Adipose tissue (tissue), 3 donors: ENCODE measurements around the gene LRRIQ3. TPM values are rescaled to one million over a fixed set of nuclear protein-coding genes. Genes with fewer than 3 reads are reported as not detected.
"Not testable (repeated sequence)": the region's sequence is repeated elsewhere in the genome, so short reads cannot be mapped to it uniquely, and the experiment has no call there.

ENCODE experiments used
- H3K27ac ChIP-seq: one replicate; pipeline ENCODE4 v1.5.1; 2013; ENCODE audit warnings: low read depth, low read length
- WGBS, 3 donors: extraction: QIAGEN DNeasy Blood & Tissue Kit; methylation state at CpG; one replicate each; pipeline ENCODE4 v1.1.7; 2013; 5-methylcytosine and 5-hydroxymethylcytosine counted together
- polyA plus RNA-seq, 3 donors: library from polyadenylated mRNA; stranded (reverse); fragments of 200-250 nt; gene quantifications; one replicate each; pipeline ENCODE4 v1.2.3, GENCODE V29; 2013
- donor health status: healthy with polysubstance abuse.
- donor health status: Bipolar disorder and iron deficiency.
- donor health status: healthy.

Gene LRRIQ3, protein sequence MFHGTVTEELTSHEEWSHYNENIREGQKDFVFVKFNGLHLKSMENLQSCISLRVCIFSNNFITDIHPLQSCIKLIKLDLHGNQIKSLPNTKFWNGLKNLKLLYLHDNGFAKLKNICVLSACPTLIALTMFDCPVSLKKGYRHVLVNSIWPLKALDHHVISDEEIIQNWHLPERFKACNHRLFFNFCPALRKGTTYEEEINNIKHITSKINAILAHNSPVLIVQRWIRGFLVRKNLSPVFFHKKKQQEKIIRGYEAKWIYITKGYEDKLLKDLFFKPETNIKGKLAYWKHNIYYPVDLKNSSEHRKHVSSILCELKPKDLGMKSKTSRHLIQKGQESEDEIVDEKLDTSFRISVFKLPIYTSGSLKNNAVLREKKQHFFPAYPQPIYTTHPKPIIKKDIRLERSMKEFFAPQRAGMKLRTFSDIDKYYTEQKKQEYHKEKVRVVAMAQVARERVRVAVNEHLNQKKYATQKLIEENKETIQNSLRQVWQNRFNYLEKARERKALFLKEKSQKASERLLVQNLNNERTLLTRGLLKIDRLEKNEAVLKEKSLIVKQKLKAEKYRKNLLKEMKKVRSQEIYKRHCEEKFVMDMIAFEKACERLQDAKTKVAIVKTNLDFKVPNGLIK
- polyA plus RNA-seq = 1 to 10 TPM in 1 of 3 donors, under 1 TPM in 2; 0.32 to 1.3 (median 0.56) TPM

DNA sequence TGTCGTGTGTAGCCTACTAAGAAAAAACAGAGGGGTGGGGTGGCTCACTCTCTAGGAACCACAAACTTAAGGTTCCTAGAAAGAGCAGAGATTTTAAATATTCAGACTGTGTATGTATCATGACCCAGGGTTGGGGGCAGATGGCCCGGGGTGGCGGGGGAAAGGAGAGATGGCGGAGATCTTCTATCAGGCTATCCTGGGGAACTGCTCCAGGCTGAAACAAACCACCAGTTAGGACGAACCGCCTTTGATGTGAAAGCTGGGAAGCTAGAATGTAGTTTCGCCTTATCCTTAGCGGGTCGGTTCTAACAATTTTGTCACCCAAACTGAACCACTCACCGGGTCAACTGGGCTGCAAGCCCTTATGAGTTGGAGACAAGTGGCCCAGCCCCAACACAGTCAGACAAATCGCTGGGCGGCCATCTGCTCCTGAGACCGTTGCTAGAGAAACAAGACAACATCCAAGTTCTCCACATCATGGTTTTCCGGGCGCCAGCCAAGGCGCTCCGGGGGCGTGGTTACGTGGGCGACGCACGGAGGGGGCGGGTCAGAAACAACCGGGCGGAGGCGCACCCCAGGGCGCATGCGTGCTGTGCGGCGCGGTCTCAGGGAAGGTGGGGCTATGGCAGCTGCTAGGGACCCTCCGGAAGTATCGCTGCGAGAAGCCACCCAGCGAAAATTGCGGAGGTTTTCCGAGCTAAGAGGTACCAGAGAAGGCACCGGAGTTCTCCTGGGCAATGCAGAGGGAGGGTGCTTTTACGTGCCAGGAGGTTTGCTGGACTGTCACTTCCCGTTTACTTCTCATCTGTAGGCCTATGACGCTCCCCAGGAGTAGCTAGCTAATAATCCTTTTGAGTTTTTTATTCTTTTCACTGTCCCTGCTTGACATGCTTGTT lies at the start of gene LRRIQ3, which contains the start of gene FPGT:
Gene LRRIQ3, minus strand, starts transcription at position 520 of the 896 bp plus-strand sequence. CDS start 14,492 bp downstream, outside the sequence.
Gene FPGT, plus strand, starts transcription at position 586 of the 896 bp plus-strand sequence. Its CDS starts 37 bp downstream, at position 623.
- WGBS, 3 donors = 2 to 4% (median 3%) methylated on average over 40 to 41 of the region's 41 CpGs
- no peak within 1 kb of the TSS for H3K27ac ChIP-seq

DNA sequence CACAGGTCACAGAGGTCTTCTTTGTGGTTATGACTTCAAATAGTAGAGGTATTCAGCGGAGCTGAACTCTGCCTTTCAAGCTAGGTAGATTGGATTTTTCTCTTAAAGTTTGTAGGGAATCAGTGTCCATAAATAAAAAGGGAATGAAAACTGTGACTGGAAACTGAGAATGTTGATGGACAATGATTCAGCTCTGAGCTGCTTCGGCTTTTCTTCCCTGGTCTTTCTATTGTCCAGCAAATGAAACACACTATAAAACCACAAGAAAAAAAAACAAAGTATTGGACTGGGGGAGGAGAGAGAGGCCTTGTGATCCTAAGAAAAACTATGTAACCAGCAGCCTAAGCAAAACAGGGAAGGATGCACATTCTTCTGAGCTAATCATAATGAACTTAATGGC lies 48.3 kb upstream of the LRRIQ3 start:
- no peak overlapping the region for H3K27ac ChIP-seq
- 85 to 87% (median 85%) methylated on average over 2 of the region's 2 CpGs for WGBS, 3 donors

DNA sequence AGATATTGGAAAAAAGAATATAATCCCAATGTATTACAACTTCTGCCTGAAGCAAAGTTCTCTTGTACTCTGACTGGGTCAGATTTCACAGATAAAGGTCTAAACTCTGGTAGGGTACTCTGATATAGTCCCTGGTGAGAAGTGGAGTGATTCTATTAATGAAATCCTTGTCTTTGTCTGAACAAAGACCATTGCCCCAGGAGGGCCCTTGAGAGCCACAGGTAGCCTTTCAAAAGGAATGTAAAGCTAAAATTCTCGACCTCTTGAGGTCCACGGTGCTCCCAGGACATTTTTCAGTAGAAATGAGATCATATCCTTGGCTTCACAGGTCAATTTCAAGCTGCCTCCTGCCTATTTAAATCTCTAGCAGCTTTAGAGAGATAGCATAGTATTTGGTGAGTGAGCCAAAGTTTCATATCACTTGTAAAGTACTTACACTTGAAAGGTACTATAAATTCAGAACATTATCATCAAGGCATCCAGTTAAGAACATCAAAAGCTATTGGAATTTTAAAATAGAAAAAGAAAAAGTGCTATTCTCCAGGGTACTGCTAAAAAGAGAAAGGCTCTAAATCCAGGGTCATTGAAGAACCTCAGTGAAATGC lies 47.3 kb upstream of the LRRIQ3 start:
- 6 to 16% (median 14%) methylated on average over 2 of the region's 2 CpGs for WGBS, 3 donors
- H3K27ac ChIP-seq = no peak overlapping the region

DNA sequence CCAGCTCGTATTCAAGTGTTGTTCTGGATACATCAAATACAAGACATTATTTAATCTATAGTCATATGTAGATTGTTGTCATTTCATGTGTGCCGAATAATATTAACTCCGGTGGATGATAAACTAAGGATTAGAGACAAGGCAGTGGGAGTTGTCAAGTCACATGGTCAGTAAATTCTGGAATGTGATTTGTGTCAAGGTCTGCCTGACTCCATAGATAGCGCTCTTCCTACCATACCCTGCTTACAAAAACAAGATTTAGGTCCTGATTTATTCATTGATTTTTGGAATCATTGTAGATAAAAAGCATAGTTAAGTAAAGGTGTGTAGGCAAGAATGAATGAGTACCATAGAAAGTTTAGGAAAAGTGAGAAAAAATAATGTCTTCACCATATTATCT lies 39.8 kb upstream of the LRRIQ3 start:
- WGBS, 3 donors = 88 to 93% (median 92%) methylated on average over 4 of the region's 4 CpGs
- H3K27ac ChIP-seq = no peak overlapping the region

DNA sequence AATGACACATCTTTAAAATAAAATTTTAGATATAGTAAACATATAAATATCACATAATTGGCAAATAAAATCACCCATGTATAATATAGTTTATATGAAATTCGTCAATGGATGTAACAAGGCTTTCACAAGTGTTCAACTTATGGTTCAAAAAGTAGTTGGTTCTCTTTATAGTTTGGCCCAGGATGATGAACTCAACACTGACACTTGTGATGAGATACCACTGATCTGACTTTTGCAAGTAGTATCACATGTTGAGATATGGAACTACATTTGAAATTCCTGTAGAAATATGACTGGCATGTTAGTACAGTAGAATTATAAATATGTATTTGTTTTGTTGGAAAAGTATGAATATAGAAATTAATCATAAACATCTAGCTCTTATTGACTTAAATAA lies 39.1 kb upstream of the LRRIQ3 start:
- no peak overlapping the region for H3K27ac ChIP-seq
- WGBS, 3 donors = 55 to 92% (median 77%) methylated on average over 1 of the region's 1 CpG

DNA sequence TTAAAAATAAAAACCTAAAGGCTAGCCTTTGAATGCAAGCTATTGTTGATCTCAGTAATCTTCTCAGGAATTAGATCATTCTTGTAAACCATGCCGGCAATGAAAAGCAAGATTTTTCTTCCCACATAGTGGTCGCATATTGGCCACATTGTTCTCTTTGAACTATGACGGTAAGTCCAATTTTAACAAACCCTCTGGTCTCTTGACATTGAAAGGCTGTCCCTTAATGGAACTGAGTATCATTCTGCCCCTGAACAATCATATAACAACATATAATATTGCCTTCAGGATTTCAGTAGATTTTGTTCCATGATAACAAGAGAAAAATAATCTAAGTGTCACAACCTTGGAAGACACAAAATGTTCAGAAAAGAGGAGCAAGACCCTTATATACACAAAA lies 38.5 kb upstream of the LRRIQ3 start:
- H3K27ac ChIP-seq = no peak overlapping the region
- WGBS, 3 donors = 90 to 96% (median 95%) methylated on average over 3 of the region's 3 CpGs

DNA sequence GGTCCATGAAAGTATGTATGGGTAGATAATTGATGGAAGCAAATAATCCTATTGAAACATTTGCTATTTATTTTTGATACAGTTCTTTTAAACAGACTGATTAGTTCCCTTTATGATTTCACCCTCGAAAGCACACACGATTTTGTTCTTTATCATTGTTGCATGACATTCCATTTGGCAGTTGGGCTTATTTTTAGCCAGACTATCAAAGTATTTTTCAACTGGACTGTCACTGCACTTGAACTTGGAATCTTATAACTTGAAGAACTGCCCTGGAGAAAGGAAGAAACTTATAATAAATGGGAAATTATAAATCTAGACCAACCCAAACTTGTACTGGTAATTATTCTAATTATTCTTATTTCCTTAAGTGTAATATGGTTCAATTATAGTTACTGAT lies 37.2 kb upstream of the LRRIQ3 start, which contains the start of gene TNNI3K:
Gene TNNI3K, plus strand, starts transcription at position 235 of the 400 bp plus-strand sequence. Its CDS starts 65 bp downstream, at position 300.
- no peak within 1 kb of the TSS for H3K27ac ChIP-seq
- 17 to 84% (median 77%) methylated on average over 2 of the region's 2 CpGs for WGBS, 3 donors

DNA sequence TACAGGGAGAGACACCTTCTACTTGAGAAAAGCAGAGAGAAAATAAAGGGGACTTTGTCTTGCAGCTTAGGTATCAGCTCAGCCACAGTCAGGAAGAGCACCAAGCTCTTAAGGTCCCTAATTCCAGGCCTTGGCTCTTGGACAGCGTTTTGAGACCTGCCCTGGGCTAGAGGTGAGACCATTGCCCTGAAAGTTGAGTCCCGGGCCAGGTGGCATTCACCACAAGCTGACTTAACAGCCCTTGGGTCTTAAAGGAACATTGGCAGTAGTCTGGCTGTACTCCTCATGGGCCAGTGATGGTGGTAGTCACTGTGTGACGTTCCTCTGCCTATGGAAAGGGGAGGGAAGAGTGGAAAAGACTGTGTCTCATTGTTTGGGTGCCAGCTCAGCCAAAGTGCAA lies 25.5 kb upstream of the LRRIQ3 start:
- H3K27ac ChIP-seq = no peak overlapping the region
- 62 to 86% (median 81%) methylated on average over 3 of the region's 3 CpGs for WGBS, 3 donors

DNA sequence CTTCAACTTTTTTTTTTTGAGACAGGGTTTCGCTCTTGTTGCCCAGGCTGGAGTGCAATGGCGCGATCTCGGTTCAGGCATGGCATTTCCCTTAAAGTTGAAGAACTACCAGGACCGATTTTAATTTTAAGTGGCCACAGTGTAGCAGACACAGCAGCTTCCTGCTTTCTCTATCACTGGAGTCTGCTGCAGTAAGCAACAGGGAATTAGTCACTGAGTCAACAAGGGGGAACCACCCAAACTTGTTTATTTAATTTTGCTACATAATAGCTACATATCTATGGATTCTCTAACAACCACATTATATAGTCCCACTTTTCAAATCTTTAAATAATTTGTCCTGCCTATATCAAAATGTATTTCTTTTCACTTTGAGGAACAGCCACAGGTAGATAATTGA lies 24.7 kb upstream of the LRRIQ3 start:
- WGBS, 3 donors = 95 to 98% (median 95%) methylated on average over 5 of the region's 5 CpGs
- no peak overlapping the region for H3K27ac ChIP-seq

DNA sequence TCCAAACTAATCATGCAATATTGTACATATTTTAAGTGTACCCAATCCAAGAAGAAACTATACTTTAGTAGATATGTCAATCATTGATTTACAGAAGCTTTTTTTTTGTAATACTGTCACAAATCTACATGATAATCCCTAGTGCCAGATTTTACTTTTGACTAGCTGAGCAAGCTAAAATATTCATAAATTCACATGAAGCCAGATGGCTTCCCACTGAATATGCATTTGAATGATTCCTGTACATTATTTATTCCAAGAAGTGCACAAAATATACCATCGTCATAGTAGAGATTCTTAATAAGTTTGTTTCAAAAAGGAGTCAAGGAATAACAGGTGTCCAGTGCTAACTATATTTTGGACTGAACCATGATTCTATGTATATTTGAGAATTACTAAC lies 17.3 kb upstream of the LRRIQ3 start:
- WGBS, 3 donors = 94 to 98% (median 98%) methylated on average over 1 of the region's 1 CpG
- H3K27ac ChIP-seq = no peak overlapping the region

DNA sequence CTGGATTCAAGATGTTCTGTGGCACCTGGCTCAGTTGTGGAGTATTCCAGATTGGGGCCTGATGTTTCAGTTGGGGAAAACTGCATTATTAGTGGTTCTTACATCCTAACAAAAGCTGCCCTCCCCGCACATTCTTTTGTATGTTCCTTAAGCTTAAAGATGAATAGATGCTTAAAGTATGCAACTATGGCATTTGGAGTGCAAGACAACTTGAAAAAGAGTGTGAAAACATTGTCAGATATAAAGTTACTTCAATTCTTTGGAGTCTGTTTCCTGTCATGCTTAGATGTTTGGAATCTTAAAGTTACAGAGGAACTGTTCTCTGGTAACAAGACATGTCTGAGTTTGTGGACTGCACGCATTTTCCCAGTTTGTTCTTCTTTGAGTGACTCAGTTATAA lies 7.3 kb upstream of the LRRIQ3 start:
- 85 to 89% (median 85%) methylated on average over 2 of the region's 2 CpGs for WGBS, 3 donors
- H3K27ac ChIP-seq = no peak overlapping the region

DNA sequence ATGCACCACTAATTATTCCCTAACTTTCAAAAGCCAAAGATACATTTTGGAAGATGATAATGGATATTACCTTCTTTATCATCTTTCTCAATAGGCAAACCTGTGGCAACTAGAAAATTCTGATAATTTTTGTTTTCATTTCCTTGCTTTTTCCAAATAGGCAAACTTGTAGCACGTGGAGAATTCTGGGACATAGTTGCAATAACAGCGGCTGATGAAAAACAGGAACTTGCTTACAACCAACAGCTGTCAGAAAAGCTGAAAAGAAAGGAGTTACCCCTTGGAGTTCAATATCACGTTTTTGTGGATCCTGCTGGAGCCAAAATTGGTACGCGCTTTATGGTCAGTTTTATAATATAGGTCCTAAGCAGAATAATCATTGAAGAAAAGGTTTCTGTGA lies 1.5 kb upstream of the LRRIQ3 start:
- H3K27ac ChIP-seq = no peak overlapping the region
- WGBS, 3 donors = 53 to 86% (median 60%) methylated on average over 5 of the region's 5 CpGs

DNA sequence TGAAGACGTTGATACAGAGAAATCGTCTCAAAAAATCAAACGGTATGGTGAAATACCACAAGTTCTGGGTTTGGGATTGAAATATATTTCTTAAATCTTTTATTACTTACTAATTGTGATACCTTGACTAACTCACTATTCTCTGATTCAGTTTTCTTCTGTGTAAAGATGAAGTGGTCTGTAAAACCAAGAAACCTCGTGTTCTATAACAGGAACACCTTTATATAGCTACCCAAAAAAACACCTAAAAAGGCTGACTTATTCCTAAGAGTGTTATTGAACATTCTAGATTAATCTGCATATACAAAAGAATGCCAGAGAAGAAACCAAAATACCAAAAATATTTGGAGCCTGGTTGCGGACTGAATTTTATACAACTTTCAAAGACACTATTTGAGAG lies 721 bp downstream of the LRRIQ3 start:
- WGBS, 3 donors = 84 to 89% (median 86%) methylated on average over 5 of the region's 5 CpGs
- H3K27ac ChIP-seq = no peak overlapping the region

DNA sequence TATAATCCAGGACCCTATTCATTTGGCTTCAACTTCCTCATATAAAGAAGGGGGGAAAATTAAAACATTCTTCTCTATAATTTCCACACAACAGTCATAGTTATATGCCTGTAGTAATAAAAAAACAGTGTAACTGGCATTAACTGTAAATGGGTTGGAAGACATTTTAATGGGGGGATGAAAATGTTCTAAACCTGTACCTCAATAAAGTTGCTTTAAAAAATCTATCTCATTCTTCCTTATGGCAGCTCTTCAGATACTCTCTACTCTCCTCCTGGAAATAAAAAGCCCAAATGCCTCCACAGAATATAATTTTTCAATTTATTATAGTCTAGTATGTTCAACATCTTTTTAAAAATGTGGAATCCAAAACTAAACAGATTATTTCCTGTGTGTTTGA lies 2.6 kb downstream of the LRRIQ3 start:
- H3K27ac ChIP-seq = no peak overlapping the region

DNA sequence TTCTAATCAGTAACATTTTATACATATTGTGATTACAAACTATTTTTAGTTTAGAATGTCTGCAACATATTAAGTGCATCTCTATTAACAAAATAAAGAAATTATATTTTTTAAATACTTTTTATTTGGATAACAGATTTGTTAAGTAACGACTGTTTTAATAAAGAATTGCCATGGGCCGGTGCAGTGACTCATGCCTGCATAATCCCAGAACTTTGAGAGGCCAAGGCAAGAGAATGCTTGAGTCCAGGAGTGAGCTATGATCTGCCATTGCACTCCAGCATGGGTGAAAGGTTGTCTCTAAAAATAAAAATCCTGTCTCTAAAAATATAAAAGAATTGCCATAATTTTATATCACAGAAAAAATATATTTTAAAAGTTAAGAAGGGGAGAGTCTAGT lies 4.1 kb downstream of the LRRIQ3 start:
- WGBS, 3 donors = 57 to 83% (median 67%) methylated on average over 2 of the region's 2 CpGs
- H3K27ac ChIP-seq = no peak overlapping the region

DNA sequence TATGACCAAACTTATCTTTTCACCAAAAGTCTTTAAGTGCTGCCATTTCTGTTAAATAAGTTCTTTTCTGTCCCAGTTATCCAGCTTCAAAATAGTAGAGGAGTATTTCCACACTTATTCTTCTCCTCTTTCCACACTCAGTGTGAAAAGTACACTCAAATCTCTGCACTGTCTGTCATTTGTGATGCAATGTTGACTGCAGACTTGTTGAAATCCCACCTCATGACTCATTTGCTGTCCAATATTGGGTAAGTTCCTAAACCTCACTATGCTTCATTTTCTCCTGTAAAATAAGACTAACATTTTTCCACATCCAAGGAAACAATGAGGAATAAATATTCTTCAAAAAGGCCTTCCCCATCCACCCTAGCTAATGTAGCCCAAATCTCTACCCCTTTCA lies 17.5 kb downstream of the LRRIQ3 start:
- H3K27ac ChIP-seq = no peak overlapping the region

DNA sequence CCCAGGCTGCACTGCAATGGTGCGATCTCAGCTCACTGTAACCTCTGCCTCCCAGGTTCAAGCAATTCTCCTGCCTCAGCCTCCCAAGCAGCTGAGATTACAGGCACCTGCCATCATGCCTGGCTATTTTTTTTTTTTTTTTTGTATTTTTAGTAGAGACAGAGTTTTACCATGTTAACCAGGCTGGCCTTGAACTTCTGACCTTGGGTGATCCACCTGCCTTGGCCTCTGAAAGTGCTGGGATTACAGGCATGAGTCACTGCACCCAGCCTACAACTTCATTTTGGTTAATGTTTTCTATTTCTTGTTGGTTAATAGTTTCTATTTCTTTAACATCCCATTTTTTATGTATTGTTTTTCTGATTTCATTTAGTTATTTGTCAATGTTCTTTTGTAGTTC lies 23.6 kb downstream of the LRRIQ3 start:
- WGBS, 3 donors = 70 to 83% (median 79%) methylated on average over 1 of the region's 1 CpG
- H3K27ac ChIP-seq = not testable (repeated sequence)

DNA sequence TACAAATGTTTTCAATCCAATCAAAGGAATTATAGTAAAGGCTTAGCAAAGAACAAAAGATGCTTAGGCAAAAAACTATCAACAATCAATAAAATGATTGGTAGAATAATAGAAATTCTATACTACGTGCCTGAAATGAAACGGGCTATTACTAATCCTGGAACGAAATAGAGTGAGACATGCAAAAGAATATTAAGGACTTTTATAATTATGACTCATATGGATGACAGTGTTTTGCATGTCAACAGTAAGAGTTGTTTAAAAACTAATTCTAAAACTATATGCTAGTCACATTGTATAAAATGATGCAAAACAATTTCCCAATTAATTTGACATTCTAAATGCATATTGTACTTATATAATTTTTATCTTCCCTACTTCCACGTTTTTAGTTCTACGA lies 35.6 kb downstream of the LRRIQ3 start:
- 60 to 75% (median 74%) methylated on average over 5 of the region's 5 CpGs for WGBS, 3 donors

DNA sequence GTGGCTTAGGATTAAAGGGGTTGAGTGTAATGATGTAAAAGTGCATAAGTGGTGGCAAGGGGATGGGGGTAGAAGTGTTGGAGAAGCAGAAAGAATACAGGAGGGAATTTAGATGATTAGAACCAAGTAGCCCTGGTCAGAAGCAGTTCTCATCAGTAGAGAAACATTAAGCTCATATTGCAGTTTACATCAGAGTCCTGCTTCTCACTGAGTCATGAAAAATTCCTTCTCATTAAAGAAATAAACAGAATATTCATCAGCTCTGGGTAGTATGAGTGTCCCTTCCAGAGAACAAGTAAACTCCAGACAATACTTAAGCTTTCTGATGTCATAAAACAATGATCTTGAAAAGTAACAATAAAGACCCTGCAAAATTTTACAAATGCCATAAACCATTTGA lies 36.5 kb downstream of the LRRIQ3 start:
- no peak overlapping the region for H3K27ac ChIP-seq

More for the DNA sequence above, 35.6 kb downstream of the LRRIQ3 start:
- no peak overlapping the region for H3K27ac ChIP-seq
